GM12874 (cell line): ENCODE data around the gene ARFGEF2.

ENCODE experiments used
- CTCF ChIP-seq: IDR thresholded peaks from 2 replicates; pipeline ENCODE4 v1.5.1; 2011; ENCODE audit warnings: low read depth, mild to moderate bottlenecking, control low read depth, low read length, moderate library complexity; ENCODE audit not compliant: insufficient read depth

Gene ARFGEF2

GRCh38 chr20:48924756-48925109, 3.2 kb downstream of the ARFGEF2 start:
- no peak for TF ChIP-seq CTCF

GRCh38 chr20:48926267-48926666, 4.8 kb downstream of the ARFGEF2 start:
- TF ChIP-seq CTCF = no peak

- no peak for TF ChIP-seq CTCF
These were observed 5.3 kb downstream of the ARFGEF2 start for GRCh38 chr20:48926821-48927220.

- TF ChIP-seq CTCF = no peak
These were observed 7.6 kb downstream of the ARFGEF2 start for GRCh38 chr20:48928832-48929725.

GRCh38 chr20:48930035-48930434, 8.5 kb downstream of the ARFGEF2 start:
- no peak for TF ChIP-seq CTCF

- TF ChIP-seq CTCF = no peak
These were observed 9.4 kb downstream of the ARFGEF2 start for GRCh38 chr20:48930878-48931277.

- TF ChIP-seq CTCF = no peak
These were observed 10.2 kb downstream of the ARFGEF2 start for GRCh38 chr20:48931527-48932374.
